PFSK-1 (cell line): ENCODE data around the gene CNTN5.

Experiments used
- FOXP2 ChIP-seq: optimal IDR thresholded peaks from 2 replicates; pipeline ENCODE3; 2011; ENCODE audit warnings: borderline replicate concordance, control low read depth, inconsistent platforms; ENCODE audit not compliant: insufficient read depth; ENCODE audit errors: extremely low read length, extremely low read depth
- POLR2AphosphoS5 ChIP-seq: IDR thresholded peaks from 2 replicates; pipeline ENCODE4 v1.6.1; 2012; ENCODE audit warnings: low read depth, mild to moderate bottlenecking, control low read depth, low read length, moderate library complexity
- REST ChIP-seq, 2 experiments: IDR thresholded peaks; 2 replicates each; pipeline versions ENCODE4 v1.6.1 to v1.8.0; 2011 to 2012; ENCODE audit warnings: low read depth in 2 of 2, low read length in 2 of 2, control low read depth in 1 of 2, inconsistent platforms in 1 of 2, mild to moderate bottlenecking in 1 of 2, moderate library complexity in 1 of 2; ENCODE audit not compliant: insufficient read depth in 1 of 2
- SIN3A ChIP-seq: IDR thresholded peaks from 2 replicates; pipeline ENCODE4 v1.6.1; 2012; ENCODE audit warnings: mild to moderate bottlenecking, low read length, moderate library complexity, borderline replicate concordance; ENCODE audit not compliant: insufficient read depth
- TAF1 ChIP-seq: IDR thresholded peaks from 2 replicates; pipeline ENCODE4 v1.6.1; 2012; ENCODE audit warnings: low read length, control low read depth, borderline replicate concordance; ENCODE audit not compliant: insufficient read depth

CNTN5 gene

GRCh38 chr11:99246199-99246598 lies 225.4 kb downstream of the CNTN5 start:
- TF ChIP-seq TAF1, result no peak
- TF ChIP-seq REST (IDR thresholded peaks at IDR 0.05; ENCODE audit: insufficient read depth in 1 of 2, low read depth in 2 of 2, low read length in 2 of 2), result no peak
- TF ChIP-seq SIN3A, result no peak
- TF ChIP-seq FOXP2, result no peak
- TF ChIP-seq POLR2AphosphoS5, result no peak

- TF ChIP-seq POLR2AphosphoS5 (no peak), SIN3A (no peak)
These were observed 235.9 kb downstream of the CNTN5 start for GRCh38 chr11:99256614-99257013.

GRCh38 chr11:99257131-99257530 lies 236.4 kb downstream of the CNTN5 start:
- no peak for TF ChIP-seq REST (IDR thresholded peaks at IDR 0.05; ENCODE audit: insufficient read depth in 1 of 2, low read depth in 2 of 2, low read length in 2 of 2)
- no peak for TF ChIP-seq POLR2AphosphoS5
- TF ChIP-seq SIN3A, result no peak
- TF ChIP-seq FOXP2, result no peak
- TF ChIP-seq TAF1, result no peak

GRCh38 chr11:99260696-99261095 lies 239.9 kb downstream of the CNTN5 start:
- TF ChIP-seq POLR2AphosphoS5, result no peak
- TF ChIP-seq REST (IDR thresholded peaks at IDR 0.05; ENCODE audit: insufficient read depth in 1 of 2, low read depth in 2 of 2, low read length in 2 of 2), result no peak
- TF ChIP-seq TAF1, result no peak
- TF ChIP-seq FOXP2, result no peak
- no peak for TF ChIP-seq SIN3A

- TF ChIP-seq REST (IDR thresholded peaks at IDR 0.05; ENCODE audit: insufficient read depth in 1 of 2, low read depth in 2 of 2, low read length in 2 of 2), result no peak
These were observed 248.1 kb downstream of the CNTN5 start for GRCh38 chr11:99268886-99269285.
